GM19193 (cell line): Measurements from ENCODE around the gene SBNO2.

Experiments used
- POLR2A ChIP-seq: IDR thresholded peaks from 4 replicates; pipeline ENCODE4 v1.6.1; 2011; ENCODE audit not compliant: insufficient read depth, insufficient read length; ENCODE audit errors: extremely low read depth

SBNO2 gene

DNA sequence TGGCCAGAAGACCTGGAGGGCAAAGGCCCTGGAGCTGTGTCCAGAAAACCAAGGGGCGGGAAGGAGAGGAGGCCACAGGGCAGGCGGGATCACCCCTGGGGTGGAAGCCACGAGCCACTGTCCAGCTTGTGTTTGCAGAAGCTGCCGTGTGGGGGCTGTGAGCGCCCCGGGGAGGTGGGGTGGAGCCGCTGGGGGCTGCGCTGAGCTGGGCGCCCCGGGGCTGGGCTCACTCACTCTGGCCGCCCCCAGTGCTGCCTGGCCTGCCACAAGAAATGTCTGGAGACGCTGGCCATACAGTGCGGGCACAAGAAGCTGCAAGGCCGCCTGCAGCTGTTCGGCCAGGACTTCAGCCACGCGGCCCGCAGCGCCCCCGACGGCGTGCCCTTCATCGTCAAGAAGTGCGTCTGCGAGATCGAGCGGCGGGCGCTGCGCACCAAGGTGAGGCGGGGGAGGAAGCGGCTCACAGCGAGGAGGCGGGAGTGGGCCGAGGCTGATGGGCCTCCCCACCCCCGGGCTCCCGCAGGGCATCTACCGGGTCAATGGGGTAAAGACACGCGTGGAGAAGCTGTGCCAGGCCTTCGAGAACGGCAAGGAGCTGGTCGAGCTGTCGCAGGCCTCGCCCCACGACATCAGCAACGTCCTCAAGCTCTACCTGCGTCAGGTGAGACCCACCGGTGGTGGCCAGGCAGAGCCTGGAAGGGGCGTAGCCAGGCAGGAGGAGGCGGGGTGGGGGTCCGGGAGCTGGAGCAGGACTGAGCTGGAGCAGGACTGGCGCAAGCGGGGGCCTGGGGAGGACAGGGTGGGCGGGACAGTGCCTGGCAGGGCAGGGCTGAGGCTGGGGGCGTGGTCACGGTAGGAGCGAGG lies 92.5 kb downstream of the SBNO2 start:
- no peak for TF ChIP-seq POLR2A

DNA sequence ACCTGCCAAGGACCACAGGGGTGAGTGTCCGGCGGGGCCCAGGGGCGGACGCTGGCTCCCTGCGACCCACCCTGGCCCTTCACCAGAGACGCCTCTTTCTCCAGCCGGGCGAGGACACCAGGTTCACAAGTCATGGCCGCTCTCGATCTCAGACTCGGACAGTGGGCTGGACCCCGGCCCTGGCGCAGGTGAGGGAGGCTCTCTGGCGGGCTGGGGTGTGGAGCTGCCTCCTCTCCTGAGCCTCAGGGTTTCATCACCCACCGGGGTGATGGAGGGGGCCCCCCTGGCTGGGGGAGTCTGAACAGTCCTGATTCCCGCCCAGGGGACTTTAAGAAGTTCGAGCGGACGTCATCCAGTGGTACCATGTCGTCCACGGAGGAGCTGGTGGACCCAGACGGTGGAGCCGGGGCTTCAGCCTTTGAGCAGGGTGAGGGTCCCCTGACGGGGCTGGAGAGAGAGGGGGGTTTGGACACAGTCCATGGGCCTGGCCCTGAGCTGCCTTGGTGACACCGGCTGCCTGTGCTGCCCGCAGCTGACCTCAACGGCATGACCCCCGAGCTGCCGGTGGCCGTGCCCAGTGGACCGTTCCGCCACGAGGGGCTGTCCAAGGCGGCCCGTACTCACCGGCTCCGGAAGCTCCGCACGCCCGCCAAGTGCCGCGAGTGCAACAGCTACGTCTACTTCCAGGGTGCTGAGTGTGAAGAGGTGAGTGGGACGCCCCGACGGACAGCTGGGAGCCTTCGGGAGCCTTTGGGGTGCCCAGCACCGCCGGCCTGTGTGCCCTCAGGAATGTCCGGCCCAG lies 93.5 kb downstream of the SBNO2 start:
- TF ChIP-seq POLR2A = no peak

DNA sequence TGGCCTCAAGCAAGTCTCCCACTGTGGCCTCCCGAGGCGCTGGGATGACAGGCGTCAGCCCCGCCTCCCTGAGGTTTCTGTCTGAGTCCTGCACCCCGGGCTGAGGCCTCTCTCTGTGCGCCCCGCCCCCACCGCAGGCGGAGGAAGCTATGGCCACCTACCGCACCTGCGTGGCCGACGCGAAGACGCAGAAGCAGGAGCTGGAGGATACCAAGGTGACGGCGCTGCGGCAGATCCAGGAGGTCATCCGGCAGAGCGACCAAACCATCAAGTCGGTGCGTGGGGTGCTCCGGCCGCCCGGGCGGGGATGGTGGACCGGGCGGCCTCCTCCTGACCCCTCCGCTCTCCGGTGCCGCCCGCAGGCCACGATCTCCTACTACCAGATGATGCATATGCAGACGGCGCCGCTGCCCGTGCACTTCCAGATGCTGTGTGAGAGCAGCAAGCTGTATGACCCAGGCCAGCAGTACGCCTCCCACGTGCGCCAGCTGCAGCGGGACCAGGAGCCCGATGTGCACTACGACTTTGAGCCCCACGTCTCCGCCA lies 94.4 kb downstream of the SBNO2 start:
- TF ChIP-seq POLR2A = no peak

DNA sequence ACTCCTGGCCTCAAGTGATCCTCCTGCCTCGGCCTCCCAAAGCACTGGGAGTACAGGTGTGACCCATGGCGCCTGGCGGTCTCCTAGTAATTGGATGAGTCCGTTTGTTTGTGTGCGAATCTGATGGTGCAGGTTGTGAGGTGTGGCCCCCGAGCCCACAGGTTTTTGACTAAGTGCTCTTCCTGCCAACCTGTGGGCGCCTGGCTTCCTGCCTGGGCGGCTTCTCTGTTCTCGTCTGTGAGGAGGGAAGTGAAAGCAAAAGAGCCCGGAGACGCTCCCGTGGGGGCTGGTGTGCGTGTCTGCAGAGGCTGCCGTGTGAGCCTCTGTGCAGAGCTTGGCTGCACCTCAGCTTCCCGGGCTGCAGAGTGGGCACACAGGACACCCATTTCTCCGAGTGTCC lies 97.1 kb downstream of the SBNO2 start:
- TF ChIP-seq POLR2A = no peak

DNA sequence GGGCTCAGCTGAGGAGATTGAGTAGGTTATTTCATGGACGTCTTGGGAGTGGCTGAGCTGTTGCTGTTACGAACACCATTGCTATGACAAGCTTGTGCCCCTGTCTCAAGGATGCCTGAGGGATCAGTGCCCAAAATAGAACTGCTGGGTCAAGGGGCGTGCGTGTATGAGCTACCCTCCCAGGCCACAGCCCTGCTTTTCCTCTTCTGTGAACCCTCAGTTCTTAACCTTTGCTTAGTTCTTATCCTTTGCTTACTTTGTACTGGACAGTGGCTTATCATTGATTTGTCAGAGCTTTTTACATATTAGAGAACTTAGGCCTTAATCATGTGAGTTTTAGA lies 98.1 kb downstream of the SBNO2 start:
- no peak for TF ChIP-seq POLR2A

DNA sequence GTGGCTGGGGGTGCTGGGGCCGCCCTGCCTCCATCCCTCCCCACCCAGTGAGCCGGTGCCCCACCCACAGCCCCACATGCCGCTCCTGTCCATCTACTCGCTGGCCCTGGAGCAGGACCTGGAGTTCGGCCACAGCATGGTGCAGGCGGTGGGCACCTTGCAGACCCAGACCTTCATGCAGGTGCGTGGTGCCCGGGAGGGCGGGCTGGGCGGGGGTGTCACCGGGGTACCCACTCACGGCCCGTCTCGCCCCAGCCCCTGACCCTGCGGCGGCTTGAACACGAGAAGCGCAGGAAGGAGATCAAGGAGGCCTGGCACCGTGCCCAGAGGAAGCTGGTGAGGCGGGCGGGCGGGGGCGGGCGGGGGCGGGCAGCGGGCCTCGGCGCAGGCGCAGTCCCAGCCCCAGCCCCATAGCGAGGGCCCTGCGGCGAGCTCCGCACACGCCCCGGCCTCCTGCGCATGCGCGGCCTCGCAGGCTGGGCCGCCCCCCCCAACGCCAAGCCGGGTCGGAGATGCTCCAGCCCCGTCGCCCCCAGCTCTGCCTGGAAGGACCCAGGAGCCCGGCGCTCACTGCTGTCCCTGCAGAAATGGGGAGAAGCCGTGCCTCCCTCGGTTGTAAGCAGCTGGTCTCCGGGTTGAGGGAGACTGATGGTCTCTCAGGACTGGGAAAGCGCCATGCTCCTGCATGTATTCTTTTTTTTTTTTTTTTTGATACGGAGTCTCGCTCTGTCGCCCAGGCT lies 99.4 kb downstream of the SBNO2 start:
- TF ChIP-seq POLR2A = no peak

DNA sequence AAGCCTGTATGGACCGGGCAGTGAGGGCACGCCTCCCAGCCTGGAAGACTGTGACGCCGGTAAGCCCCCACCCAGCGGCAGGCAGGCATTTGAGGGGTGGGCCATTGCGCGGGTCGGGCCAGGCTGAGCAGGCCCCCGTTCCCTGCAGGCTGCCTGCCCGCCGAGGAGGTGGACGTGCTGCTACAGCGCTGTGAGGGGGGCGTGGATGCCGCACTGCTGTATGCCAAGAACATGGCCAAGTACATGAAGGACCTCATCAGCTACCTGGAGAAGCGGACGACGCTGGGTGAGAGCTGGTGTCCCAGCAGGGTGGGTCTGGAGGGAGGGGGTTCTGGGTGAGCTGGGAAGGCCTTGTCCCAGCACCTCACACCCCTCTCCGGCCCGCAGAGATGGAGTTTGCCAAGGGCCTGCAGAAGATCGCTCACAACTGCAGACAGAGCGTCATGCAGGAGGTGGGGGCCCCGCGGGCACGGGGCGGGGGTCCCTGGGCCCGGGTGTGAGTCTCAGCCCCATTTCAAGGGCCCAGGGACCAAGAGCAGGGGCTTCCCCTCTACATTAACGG lies 100.0 kb downstream of the SBNO2 start:
- no peak for TF ChIP-seq POLR2A

DNA sequence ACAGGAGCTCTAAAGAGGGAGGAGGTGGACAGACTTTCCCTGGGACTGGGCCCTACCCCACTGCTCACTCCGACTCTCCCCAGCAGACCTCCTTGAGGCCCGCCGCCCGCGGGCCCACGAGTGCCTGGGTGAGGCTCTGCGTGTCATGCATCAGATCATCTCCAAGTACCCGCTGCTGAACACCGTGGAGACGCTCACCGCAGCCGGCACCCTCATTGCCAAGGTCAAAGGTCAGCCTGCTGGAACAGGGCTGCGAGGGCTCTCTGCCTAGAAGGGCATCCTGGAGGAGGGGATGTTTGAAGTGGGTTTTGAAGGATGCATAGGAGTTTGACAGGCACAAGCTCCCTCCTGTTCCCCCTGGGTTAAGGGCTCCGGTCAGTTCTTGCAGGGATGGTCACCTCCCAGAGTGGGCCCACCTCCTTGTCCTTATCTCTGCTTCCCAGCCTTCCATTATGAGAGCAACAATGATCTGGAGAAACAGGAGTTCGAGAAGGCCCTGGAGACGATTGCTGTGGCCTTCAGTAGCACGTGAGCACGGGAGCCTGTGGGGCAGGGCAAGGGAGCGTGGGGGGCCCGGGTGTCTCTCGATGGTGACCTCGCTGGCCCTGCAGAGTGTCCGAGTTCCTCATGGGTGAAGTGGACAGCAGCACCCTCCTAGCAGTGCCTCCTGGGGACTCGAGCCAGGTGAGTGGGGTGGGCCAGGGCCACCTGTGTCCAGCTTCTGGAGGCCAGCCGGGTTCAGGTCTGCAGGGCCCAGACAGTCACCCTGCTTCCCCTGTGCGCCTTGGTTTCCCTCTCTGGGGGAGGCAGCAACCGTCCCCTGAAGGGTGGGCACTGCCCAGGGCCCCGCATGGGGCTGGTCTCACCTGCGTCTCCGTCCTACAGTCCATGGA lies 100.8 kb downstream of the SBNO2 start:
- no peak for TF ChIP-seq POLR2A

DNA sequence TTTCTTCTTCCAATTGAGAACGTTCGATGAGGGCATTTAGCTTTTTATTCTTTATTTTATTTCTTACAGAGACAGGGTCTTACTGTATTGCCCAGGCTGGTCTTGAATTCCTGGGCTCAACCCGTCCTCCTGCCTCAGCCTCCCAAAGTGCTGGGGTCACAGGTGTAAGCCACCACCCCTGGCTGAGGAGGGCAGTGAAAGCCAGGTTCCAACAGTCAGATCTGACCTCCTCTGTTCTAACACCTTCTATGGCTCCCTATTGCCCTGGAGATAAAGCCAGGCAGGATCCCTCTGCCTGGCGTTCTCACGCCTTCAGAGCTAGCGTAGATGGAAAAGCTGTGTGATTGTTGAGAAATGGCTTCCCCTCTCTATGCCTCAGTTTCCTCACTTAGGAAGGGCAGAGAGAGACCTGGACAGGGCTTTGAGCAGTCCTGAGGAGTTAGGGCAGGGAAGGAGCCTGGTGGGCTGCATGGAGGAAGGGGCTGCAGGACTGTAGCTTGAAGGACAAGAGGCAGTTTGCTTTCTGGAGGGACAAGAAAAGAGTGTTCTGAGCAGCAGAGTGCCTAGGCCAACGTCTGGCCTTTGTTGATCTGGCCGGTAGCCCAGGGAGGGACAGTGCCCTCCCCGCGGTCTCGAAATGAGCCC lies 101.6 kb downstream of the SBNO2 start:
- no peak for TF ChIP-seq POLR2A

DNA sequence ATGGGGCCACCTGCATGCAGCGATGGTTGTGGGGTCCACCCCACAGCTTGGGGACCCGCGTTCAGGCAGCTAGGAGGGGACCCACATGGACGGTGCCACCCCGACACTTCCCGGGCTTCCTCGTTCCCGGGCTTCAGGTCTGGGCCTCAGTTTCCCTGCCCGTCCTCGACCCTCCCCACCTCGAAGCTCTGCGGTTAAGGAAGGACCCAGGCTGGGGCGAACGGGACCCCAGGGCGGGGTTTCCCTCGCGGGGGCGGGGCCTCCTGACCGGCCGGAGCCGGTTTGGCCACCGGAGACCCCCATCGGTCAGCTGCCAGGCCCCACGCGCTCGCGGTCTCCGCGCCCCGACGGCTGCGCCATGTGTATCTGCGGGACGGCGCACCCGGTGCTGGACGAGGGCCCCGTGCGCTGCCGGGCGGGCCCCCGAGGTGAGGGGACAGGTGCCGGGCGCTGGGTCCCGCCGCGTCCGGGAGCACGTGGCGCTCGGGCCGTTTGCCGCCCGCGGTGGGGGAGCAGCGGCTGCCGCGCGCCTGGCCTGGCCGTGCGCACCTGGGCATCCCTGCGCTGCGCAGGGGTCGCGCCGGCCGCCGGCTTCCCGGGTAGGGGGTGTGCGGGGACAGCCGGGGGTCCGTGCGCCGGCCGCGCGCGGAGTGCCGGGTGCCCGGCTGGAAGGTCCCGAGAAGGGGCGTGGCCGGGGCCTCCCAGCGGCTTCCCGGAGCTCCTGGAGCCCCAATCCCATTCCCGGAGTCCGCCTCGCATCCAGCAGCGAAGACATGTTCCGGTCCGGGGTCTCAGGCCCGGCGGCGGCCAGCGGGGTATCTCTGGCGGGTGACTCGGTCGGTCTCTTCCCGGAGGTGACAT lies 102.9 kb downstream of the SBNO2 start:
- no peak for TF ChIP-seq POLR2A

DNA sequence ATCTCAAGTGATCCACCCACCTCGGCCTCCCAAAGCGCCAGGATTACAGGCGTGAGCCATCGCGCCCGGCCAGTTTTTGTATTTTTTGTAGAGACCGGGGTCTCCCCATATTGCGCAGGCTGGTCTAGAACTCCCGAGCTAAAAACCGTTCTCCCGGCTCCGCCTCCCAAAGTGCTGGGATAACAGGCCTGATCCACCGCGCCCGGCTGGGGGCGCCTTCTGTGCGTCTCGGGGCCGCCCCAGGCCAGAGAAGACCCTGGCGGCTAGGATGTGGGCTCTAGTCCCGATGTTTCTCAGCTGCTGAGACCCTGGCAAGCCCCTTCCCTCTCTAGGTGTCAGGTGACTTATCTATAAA lies 103.5 kb downstream of the SBNO2 start:
- TF ChIP-seq POLR2A = no peak

DNA sequence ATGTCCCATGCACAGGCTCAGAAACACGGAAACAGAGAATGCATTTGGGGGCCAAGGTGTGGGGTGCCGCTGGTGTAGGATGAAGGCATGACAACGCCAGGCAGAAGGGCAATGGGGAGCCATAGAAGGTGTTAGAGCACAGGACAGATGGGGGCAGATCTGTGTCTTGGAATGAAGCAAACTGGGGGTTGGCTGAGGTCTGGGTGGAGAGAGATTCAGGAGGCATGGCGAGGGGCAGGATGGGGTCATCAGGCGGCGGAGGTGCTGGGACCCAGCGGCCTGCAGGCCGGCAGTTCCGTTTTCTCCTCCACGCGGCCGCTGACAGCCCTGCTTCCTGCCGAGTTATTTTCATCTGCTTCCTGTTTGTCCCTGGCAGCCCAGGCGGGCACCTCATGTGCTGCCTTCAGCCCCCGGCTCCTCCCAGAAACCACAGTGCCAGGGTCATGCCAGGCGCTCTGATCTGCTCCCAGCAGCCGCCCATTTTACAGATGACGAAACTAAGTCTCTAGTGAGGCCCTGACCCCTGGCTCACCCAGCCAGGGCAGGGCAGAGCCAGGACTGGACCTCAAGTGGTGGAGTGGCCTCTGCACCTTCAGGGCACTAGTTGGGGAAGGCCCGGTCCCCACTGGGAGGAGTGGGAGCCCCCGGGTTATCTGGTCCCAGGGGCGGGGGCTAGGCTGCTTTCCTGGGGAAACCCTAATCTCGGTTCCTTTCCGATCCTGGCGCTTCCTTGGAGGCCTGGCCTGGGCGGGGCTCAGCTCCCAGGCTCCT lies 104.9 kb downstream of the SBNO2 start:
- TF ChIP-seq POLR2A = no peak
